Mesenchymal stem cell (in vitro differentiated cells and primary cell): ENCODE results near the gene ZCCHC13. TPM values are rescaled to one million over a fixed set of nuclear protein-coding genes. Genes with fewer than 3 reads are reported as not detected.
"Not testable (repeated sequence)": the region's sequence is repeated elsewhere in the genome, so short reads cannot be mapped to it uniquely, and the experiment has no call there.

ENCODE experiments used
- DNase-seq: peaks from one replicate; pipeline ENCODE4 v3.0.0-alpha.2; 2013
- H2AFZ ChIP-seq: one replicate; pipeline ENCODE4 v1.6.1; 2013; ENCODE audit warnings: low read depth, mild to moderate bottlenecking, control low read depth, inconsistent platforms, low read length, moderate library complexity
- H2AK5ac ChIP-seq: 2 replicates; pipeline ENCODE4 v1.6.1; 2013; ENCODE audit warnings: low read length, moderate library complexity, mild to moderate bottlenecking, inconsistent platforms; ENCODE audit not compliant: severe bottlenecking
- H2BK120ac ChIP-seq: one replicate; pipeline ENCODE4 v1.6.1; 2013; ENCODE audit warnings: low read depth, mild to moderate bottlenecking, inconsistent platforms, low read length, moderate library complexity
- H2BK12ac ChIP-seq, 2 experiments: one replicate each; pipeline ENCODE4 v1.6.1; 2013; ENCODE audit warnings: inconsistent platforms in 2 of 2, low read length in 2 of 2, mild to moderate bottlenecking in 2 of 2, moderate library complexity in 2 of 2, control low read depth in 1 of 2
- H2BK15ac ChIP-seq: one replicate; pipeline ENCODE4 v1.6.1; 2013; ENCODE audit warnings: mild to moderate bottlenecking, low read depth, inconsistent platforms; ENCODE audit not compliant: poor library complexity, severe bottlenecking
- H2BK5ac ChIP-seq: 2 replicates; pipeline ENCODE4 v1.6.1; 2013; ENCODE audit warnings: low read depth, mild to moderate bottlenecking, low read length, control low read depth, inconsistent platforms; ENCODE audit not compliant: poor library complexity, severe bottlenecking
- H3K14ac ChIP-seq, 2 experiments: one replicate each; pipeline ENCODE4 v1.6.1; 2013; ENCODE audit warnings: inconsistent platforms in 2 of 2, low read length in 2 of 2, control low read depth in 1 of 2, mild to moderate bottlenecking in 1 of 2, moderate library complexity in 1 of 2
- H3K18ac ChIP-seq, 2 experiments: one replicate each; pipeline ENCODE4 v1.6.1; 2013; ENCODE audit warnings: inconsistent platforms in 2 of 2, low read length in 2 of 2, control low read depth in 1 of 2, low read depth in 1 of 2, mild to moderate bottlenecking in 1 of 2
- H3K23ac ChIP-seq, 2 experiments: one replicate each; pipeline ENCODE4 v1.6.1; 2013; ENCODE audit warnings: inconsistent platforms in 2 of 2, low read length in 2 of 2, mild to moderate bottlenecking in 2 of 2, moderate library complexity in 2 of 2, control low read depth in 1 of 2
- H3K27ac ChIP-seq: 2 replicates; pipeline ENCODE4 v1.5.1; 2013; ENCODE audit warnings: mild to moderate bottlenecking, moderate library complexity, low read length, control low read depth, inconsistent platforms; ENCODE audit not compliant: poor library complexity, severe bottlenecking
- H3K27me3 ChIP-seq, 2 experiments: 2 replicates each; pipeline versions ENCODE4 v1.6.1 to v1.7.0; 2013; ENCODE audit warnings: low read length in 2 of 2, mild to moderate bottlenecking in 2 of 2, moderate library complexity in 2 of 2, control low read depth in 1 of 2, inconsistent platforms in 1 of 2; ENCODE audit not compliant: control insufficient read depth in 1 of 2, insufficient read depth in 1 of 2
- H3K36me3 ChIP-seq, 2 experiments: 2 replicates each; pipeline versions ENCODE4 v1.6.1 to v1.7.0; 2013; ENCODE audit warnings: low read length in 2 of 2, control low read depth in 1 of 2, inconsistent platforms in 1 of 2, low read depth in 1 of 2, mild to moderate bottlenecking in 1 of 2; ENCODE audit not compliant: insufficient read depth in 2 of 2, control insufficient read depth in 1 of 2
- H3K4ac ChIP-seq, 2 experiments: one replicate each; pipeline ENCODE4 v1.6.1; 2013; ENCODE audit warnings: inconsistent platforms in 2 of 2, low read length in 2 of 2, mild to moderate bottlenecking in 2 of 2, moderate library complexity in 2 of 2, control low read depth in 1 of 2, low read depth in 1 of 2
- H3K4me1 ChIP-seq: 2 replicates; pipeline ENCODE4 v1.6.1; 2013; ENCODE audit warnings: low read depth, low read length, control low read depth; ENCODE audit not compliant: control insufficient read depth, insufficient read depth
- H3K4me2 ChIP-seq: 2 replicates; pipeline ENCODE4 v1.6.1; 2013; ENCODE audit warnings: low read length, mild to moderate bottlenecking, inconsistent platforms; ENCODE audit not compliant: poor library complexity, severe bottlenecking
- H3K4me3 ChIP-seq, 2 experiments: 2 replicates each; pipeline versions ENCODE4 v1.5.1 to v1.7.0; 2013; ENCODE audit warnings: low read length in 2 of 2, mild to moderate bottlenecking in 2 of 2, control low read depth in 1 of 2, low read depth in 1 of 2; ENCODE audit not compliant: insufficient read depth in 1 of 2
- H3K79me1 ChIP-seq: replicated peaks from 2 replicates; pipeline ENCODE4 v1.6.1; 2013; ENCODE audit warnings: mild to moderate bottlenecking, control low read depth, low read length, inconsistent platforms; ENCODE audit not compliant: poor library complexity, severe bottlenecking
- H3K9ac ChIP-seq: 2 replicates; pipeline ENCODE4 v1.7.0; 2013; ENCODE audit warnings: mild to moderate bottlenecking, low read length, moderate library complexity
- H3K9me3 ChIP-seq: 2 replicates; pipeline ENCODE4 v1.7.0; 2013; ENCODE audit warnings: mild to moderate bottlenecking, low read length; ENCODE audit not compliant: control insufficient read depth
- H4K8ac ChIP-seq: one replicate; pipeline ENCODE4 v1.6.1; 2013; ENCODE audit warnings: inconsistent platforms, mild to moderate bottlenecking, low read length, moderate library complexity
- H4K91ac ChIP-seq: one replicate; pipeline ENCODE4 v1.6.1; 2013; ENCODE audit warnings: mild to moderate bottlenecking, low read length, inconsistent platforms
- WGBS: methylation state at CpG from one replicate; pipeline ENCODE4 v1.1.7; 2013; ENCODE audit warnings: mixed read lengths; 5-methylcytosine and 5-hydroxymethylcytosine counted together
- polyA plus RNA-seq, 2 experiments: library from polyadenylated mRNA; stranded (reverse); fragments of 200-250 nt; gene quantifications; one replicate each; pipeline ENCODE4 v1.2.3, GENCODE V29; 2013

The ZCCHC13 gene
- polyA plus RNA-seq (2013, experiment 1 of 2), result not detected
- polyA plus RNA-seq (2013, experiment 2 of 2), result not detected

DNA sequence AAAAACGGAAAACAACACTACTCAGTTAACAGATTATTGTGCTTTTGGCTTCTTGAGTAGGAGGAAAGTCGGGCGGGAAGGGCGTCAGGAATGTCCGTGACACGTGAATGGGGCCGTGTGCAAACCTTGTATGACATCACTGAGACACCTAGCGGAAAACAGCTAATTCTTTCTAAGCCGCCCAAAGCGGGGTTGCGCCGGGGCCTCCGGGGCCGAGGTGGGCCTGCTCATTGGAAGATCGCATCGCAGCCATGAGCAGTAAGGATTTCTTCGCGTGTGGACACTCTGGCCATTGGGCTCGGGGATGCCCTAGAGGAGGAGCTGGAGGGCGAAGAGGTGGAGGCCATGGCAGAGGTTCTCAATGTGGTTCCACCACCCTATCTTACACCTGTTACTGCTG lies at the start of gene ZCCHC13:
ZCCHC13 (plus strand) TSS at position 165 of the 400 bp plus-strand sequence; CDS start at position 252, 87 bp downstream.
- Histone ChIP-seq H3K14ac (no peak within 1 kb of the TSS), H4K91ac (no peak within 1 kb of the TSS), H2AFZ (no peak within 1 kb of the TSS), H2BK12ac (no peak within 1 kb of the TSS), H2AK5ac (no peak within 1 kb of the TSS), H3K4me2 (no peak within 1 kb of the TSS), H2BK5ac (no peak within 1 kb of the TSS), H3K23ac (no peak within 1 kb of the TSS), H3K4me1 (no peaks in the 10 kb centered on the region), H3K79me1 (no peaks in the 10 kb centered on the region), H3K27ac (no peak within 1 kb of the TSS), H3K36me3 (no peaks in the 10 kb centered on the region), H3K4me3 (no peak within 1 kb of the TSS), H3K4ac (no peak within 1 kb of the TSS), H3K18ac (no peak within 1 kb of the TSS), H2BK120ac (no peak within 1 kb of the TSS), H3K27me3 (peaks cover 0 to 19% of the 10 kb centered on the region in 2 experiments), H2BK15ac (no peak within 1 kb of the TSS), H3K9ac (no peak within 1 kb of the TSS), H3K9me3 (no peaks in the 10 kb centered on the region), H4K8ac (no peak within 1 kb of the TSS)
- 95% methylated on average over 18 of the region's 20 CpGs for WGBS
- no peak for DNase-seq

DNA sequence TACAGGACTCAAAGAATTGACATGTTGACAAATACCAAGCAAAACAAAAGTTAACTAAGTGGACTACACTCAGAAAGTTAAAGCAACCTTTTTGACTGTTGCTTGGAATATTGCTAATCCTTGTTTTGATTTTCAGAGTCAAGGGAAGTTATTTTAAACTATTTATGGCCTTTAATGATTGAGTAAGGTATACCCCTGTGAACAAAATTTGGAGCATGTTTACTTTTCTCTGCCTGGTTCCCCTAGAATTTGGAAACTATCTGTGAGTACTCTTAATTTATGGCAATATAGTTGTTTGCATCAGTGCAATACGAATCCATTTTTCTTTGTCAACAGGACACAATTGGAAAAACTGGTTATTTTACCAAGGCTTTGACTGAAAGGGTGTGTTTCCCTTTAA lies 45.9 kb upstream of the ZCCHC13 start:
- not testable (repeated sequence) for H3K18ac ChIP-seq, DNase-seq

DNA sequence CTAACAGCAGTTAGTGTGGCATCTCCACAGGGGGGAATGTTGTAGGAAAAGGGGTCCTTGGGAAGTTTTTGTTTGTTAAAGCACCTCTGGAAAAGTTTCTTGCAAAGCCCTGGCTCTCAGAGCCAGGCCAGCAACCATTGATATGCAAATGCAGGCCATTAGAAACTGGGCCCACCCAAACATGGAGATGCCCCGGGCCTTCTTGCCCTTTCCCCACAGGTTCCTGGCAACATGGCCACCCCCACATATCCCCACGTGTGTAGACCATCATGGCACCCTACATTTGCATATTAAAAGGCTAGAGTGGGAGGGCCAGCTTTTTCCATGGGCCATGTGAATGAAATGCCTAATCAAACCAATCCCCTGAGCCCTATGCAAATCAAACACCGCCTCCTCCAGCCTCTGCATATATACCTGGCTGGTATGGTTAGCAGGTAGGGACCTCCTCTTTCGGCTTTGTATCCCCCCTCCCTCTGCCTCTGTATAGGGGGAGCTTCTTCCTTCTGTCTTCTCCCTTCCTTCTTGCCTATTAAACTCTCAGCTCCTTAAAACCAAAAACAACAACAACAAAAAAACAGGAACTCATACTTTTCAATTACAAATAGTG lies 44.0 kb upstream of the ZCCHC13 start:
- H2AFZ ChIP-seq, result no peak overlapping the region
- no peak overlapping the region for H2BK12ac ChIP-seq
- H3K14ac ChIP-seq, result no peak overlapping the region
- H3K9me3 ChIP-seq, result no peaks in the 10 kb centered on the region
- H3K27me3 ChIP-seq, result peaks cover 0 to 11% of the 10 kb centered on the region in 2 experiments
- H2BK15ac ChIP-seq, result no peak overlapping the region
- H2BK120ac ChIP-seq, result no peak overlapping the region
- DNase-seq, result no peak
- 58% methylated on average over 3 of the region's 4 CpGs for WGBS
- no peak overlapping the region for H3K4me2 ChIP-seq
- no peak overlapping the region for H2BK5ac ChIP-seq
- peaks cover 9 to 82% of the 10 kb centered on the region in 2 experiments for H3K36me3 ChIP-seq
- no peak overlapping the region for H3K18ac ChIP-seq
- no peak overlapping the region for H2AK5ac ChIP-seq
- peaks cover 4% of the 10 kb centered on the region for H3K79me1 ChIP-seq
- H3K4ac ChIP-seq, result no peak overlapping the region
- no peak overlapping the region for H3K9ac ChIP-seq
- H4K8ac ChIP-seq, result no peak overlapping the region
- H3K27ac ChIP-seq, result no peak overlapping the region
- no peaks in the 10 kb centered on the region for H3K4me1 ChIP-seq
- no peak overlapping the region for H4K91ac ChIP-seq
- no peak overlapping the region for H3K23ac ChIP-seq
- H3K4me3 ChIP-seq, result no peak overlapping the region

More for the DNA sequence above, 45.9 kb upstream of the ZCCHC13 start:
- not testable (repeated sequence) for H2AK5ac ChIP-seq, H2BK120ac ChIP-seq, H3K9ac ChIP-seq, H2BK15ac ChIP-seq, H2BK12ac ChIP-seq, H3K4me2 ChIP-seq, H3K27ac ChIP-seq, H2BK5ac ChIP-seq, H4K8ac ChIP-seq, H3K14ac ChIP-seq, H4K91ac ChIP-seq, H3K79me1 ChIP-seq, H2AFZ ChIP-seq, H3K4me1 ChIP-seq, H3K4ac ChIP-seq, H3K23ac ChIP-seq, H3K9me3 ChIP-seq, H3K4me3 ChIP-seq
- Histone ChIP-seq H3K36me3 (peaks cover 12 to 91% of the 10 kb centered on the region in 2 experiments), H3K27me3 (peaks cover 0 to 11% of the 10 kb centered on the region in 2 experiments)
- no CpG with 5 or more reads among the region's 1 CpG for WGBS

DNA sequence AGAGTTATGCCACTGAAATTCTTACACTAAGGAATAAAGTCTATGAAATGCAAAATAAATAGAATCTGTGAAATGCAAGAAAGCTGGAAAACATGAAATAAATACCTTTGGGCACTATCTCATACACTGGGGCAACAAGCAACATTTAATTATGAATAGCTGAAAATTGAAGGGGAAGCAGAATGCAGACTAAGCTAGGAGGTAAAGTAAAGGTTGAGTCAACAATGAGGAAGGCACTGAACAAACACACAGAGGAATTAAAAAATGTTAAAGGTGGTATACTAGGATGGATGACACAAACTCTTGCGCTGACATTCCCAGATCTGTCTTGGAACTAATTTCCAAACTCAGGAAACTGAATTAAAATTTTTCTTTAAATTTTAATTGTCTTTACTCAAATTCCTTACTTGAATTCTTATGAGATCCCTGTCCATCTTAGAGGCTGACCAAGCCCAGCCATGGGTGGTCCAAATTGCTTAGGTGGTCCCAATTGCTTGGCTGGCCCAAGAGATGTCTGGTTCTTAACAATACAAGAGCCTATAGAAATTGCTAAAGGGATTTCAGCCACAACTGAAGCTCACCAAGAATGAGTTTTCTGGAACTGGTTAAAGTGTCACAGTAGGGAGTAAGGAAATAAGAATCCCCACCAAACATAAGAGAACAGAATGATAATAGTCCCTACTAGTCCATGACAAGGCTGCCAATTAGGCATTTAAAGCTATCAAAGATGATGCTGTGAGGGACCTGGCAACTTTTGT lies 41.3 kb upstream of the ZCCHC13 start:
- 100% methylated on average over 1 of the region's 1 CpG for WGBS
- Histone ChIP-seq H2BK5ac (no peak overlapping the region), H3K9me3 (no peaks in the 10 kb centered on the region), H3K36me3 (peaks cover 9 to 78% of the 10 kb centered on the region in 2 experiments), H3K79me1 (peaks cover 4% of the 10 kb centered on the region), H3K9ac (no peak overlapping the region), H4K91ac (no peak overlapping the region), H3K27me3 (peaks cover 0 to 13% of the 10 kb centered on the region in 2 experiments), H3K18ac (no peak overlapping the region), H2BK120ac (no peak overlapping the region), H3K4me3 (no peak overlapping the region), H3K4me1 (no peaks in the 10 kb centered on the region), H2AFZ (no peak overlapping the region), H3K14ac (no peak overlapping the region), H3K23ac (no peak overlapping the region), H2BK12ac (no peak overlapping the region), H3K4me2 (no peak overlapping the region), H3K27ac (no peak overlapping the region), H4K8ac (no peak overlapping the region), H2AK5ac (no peak overlapping the region), H3K4ac (no peak overlapping the region), H2BK15ac (no peak overlapping the region)
- no peak for DNase-seq
